MCF 10A (cell line): ENCODE results near the gene RRAGD. TPM values are rescaled to one million over a fixed set of nuclear protein-coding genes. Genes with fewer than 3 reads are reported as not detected.

Experiments
- BruUV-seq: library from RNA; stranded (reverse); fragments of 400-500 nt; replicated peaks from 2 replicates; lab custom pipeline; 2021; lab: Mats Ljungman, UMichigan
- CTCF ChIA-PET: fragments of 300-600 bp; sonication (Branson Sonifier 250); formaldehyde crosslinking; extraction: SDS; loops from one replicate; lab custom pipeline; 2021; ENCODE audit warnings: antibody characterized with exemption, inconsistent platforms; lab: Yijun Ruan, JAX
- POLR2A ChIA-PET: fragments of 300-600, 350-650 bp; sonication (Branson Sonifier 250); formaldehyde crosslinking; extraction: SDS; loops from one replicate; lab custom pipeline; 2020; ENCODE audit warnings: antibody characterized with exemption, inconsistent platforms; lab: Yijun Ruan, JAX
- DNase-seq: peaks from one replicate; pipeline ENCODE4 v3.0.0-alpha.2; 2018; ENCODE audit not compliant: unreplicated experiment
- H3K27ac Mint-ChIP-seq: one replicate; pipeline ENCODE4 v1.8.0; 2022; ENCODE audit warnings: mild to moderate bottlenecking, low read depth, mixed read lengths; ENCODE audit not compliant: unreplicated experiment
- H3K27me3 Mint-ChIP-seq: one replicate; pipeline ENCODE4 v1.8.0; 2022; ENCODE audit warnings: mixed read lengths; ENCODE audit not compliant: insufficient read depth, unreplicated experiment
- H3K36me3 Mint-ChIP-seq: one replicate; pipeline ENCODE4 v1.8.0; 2022; ENCODE audit warnings: mild to moderate bottlenecking, moderate library complexity, mixed read lengths; ENCODE audit not compliant: insufficient read depth, unreplicated experiment
- H3K4me1 Mint-ChIP-seq: one replicate; pipeline ENCODE4 v1.8.0; 2022; ENCODE audit warnings: mixed read lengths; ENCODE audit not compliant: insufficient read depth, unreplicated experiment
- H3K4me3 Mint-ChIP-seq: one replicate; pipeline ENCODE4 v1.8.0; 2022; ENCODE audit warnings: mild to moderate bottlenecking, moderate library complexity, mixed read lengths; ENCODE audit not compliant: unreplicated experiment
- H3K9me3 Mint-ChIP-seq: one replicate; pipeline ENCODE4 v1.8.0; 2022; ENCODE audit warnings: mixed read lengths; ENCODE audit not compliant: unreplicated experiment
- intact Hi-C: fragments of 100-400 bp; cut with micrococcal nuclease; formaldehyde crosslinking; loops from 2 replicates; pipeline ENCODE4 v1.14.1; 2022
- total RNA-seq: library from RNA; stranded (reverse); gene quantifications from 2 replicates; pipeline ENCODE4 v1.2.3, GENCODE V29; 2022
- TF ChIP-seq, protein P1 (sequence below): fragments of 200-600 bp; IDR thresholded peaks from one replicate; pipeline ENCODE4 v1.8.0; 2022; ENCODE audit warnings: antibody characterized with exemption, mild to moderate bottlenecking; ENCODE audit not compliant: unreplicated experiment

RRAGD gene
- total RNA-seq, 1 experiment from 2014 or later: 0.33 TPM

DNA sequence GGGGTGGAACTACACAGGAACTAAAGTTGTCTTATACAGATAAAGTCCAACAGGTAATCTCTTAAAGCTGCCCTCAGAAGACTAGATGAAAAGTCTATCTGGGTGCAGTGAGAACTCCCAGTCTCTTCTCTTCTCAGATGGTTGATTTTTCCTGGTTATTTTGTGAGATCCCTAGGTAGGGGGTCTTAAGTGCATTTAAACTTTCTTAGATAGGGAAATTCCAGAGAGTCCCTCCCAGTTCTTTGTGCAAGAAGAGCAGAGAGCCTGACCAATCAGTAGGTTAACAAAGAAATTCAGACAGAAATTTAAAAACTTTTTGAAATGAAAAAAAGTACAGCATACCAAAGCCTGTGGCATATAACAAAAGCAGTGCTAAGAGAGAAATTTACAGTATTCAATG is 95.0 kb downstream of the RRAGD start:
- TF ChIP-seq, protein P1, sequence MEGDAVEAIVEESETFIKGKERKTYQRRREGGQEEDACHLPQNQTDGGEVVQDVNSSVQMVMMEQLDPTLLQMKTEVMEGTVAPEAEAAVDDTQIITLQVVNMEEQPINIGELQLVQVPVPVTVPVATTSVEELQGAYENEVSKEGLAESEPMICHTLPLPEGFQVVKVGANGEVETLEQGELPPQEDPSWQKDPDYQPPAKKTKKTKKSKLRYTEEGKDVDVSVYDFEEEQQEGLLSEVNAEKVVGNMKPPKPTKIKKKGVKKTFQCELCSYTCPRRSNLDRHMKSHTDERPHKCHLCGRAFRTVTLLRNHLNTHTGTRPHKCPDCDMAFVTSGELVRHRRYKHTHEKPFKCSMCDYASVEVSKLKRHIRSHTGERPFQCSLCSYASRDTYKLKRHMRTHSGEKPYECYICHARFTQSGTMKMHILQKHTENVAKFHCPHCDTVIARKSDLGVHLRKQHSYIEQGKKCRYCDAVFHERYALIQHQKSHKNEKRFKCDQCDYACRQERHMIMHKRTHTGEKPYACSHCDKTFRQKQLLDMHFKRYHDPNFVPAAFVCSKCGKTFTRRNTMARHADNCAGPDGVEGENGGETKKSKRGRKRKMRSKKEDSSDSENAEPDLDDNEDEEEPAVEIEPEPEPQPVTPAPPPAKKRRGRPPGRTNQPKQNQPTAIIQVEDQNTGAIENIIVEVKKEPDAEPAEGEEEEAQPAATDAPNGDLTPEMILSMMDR: no peak
- Mint-ChIP-seq H3K36me3 (no peaks in the 10 kb centered on the region), H3K4me1 (peaks cover 5% of the 10 kb centered on the region), H3K9me3 (no peaks in the 10 kb centered on the region), H3K4me3 (no peak overlapping the region), H3K27ac (no peak overlapping the region), H3K27me3 (no peaks in the 10 kb centered on the region)
- ChIA-PET CTCF (no interaction called here), POLR2A (no interaction called here)
- BruUV-seq: no TSS peak
- intact Hi-C loops: no loop called here
- no peak for DNase-seq

DNA sequence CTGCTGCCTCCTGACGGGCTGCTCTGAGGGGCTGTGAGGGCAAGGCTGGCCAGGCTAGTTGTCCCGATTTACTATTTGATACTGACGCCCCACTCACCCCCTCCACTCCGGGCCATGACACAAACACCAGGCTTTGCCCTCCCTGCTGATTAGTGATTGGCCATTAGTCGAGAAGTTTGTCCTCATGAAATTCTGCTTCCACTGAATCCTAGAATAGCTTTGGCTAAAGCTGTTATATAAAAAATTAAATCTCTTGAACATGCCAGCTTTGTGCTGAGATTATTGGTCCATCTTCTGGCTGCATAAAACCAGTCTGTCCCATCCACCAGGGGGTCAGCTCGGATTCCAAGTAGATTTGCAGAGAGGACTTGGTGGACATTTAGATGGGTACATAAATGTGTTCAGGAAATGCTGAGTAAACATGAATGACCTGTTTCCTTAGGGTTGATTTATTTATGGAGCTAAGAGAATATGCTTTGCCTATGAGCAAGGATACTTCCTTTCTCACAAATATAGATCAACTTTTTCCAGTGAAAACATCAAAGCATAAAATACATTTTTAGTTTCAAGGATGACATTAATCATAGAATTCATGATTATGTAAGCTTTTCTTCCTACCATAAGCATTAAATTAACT is 96.7 kb downstream of the RRAGD start, which contains the start of gene GABRR2:
Gene GABRR2, minus strand, starts transcription at position 51 of the 637 bp plus-strand sequence. CDS start 134 bp downstream, outside the sequence.
- no TSS peak for BruUV-seq
- Mint-ChIP-seq H3K36me3 (peaks cover 5% of the 10 kb centered on the region), H3K4me1 (peaks cover 11% of the 10 kb centered on the region), H3K27me3 (peaks cover 8% of the 10 kb centered on the region), H3K4me3 (no peak within 1 kb of the TSS), H3K27ac (no peak within 1 kb of the TSS), H3K9me3 (no peaks in the 10 kb centered on the region)
- TF ChIP-seq, protein P1: no peak
- no peak for DNase-seq
- ChIA-PET POLR2A (no interaction called here), CTCF (no interaction called here)
- intact Hi-C loops: no loop called here

- POLR2A ChIA-PET: no interaction called here
- no TSS peak for BruUV-seq
- CTCF ChIA-PET: no interaction called here
- no peak overlapping the region for H3K4me3 Mint-ChIP-seq
- peaks cover 5% of the 10 kb centered on the region for H3K36me3 Mint-ChIP-seq
- H3K27ac Mint-ChIP-seq: no peak overlapping the region
- TF ChIP-seq, protein P1: no peak
- H3K27me3 Mint-ChIP-seq: peaks cover 15% of the 10 kb centered on the region
- intact Hi-C loops: no loop called here
- no peaks in the 10 kb centered on the region for H3K9me3 Mint-ChIP-seq
- peaks cover 11% of the 10 kb centered on the region for H3K4me1 Mint-ChIP-seq
- no peak for DNase-seq
Measured at GRCh38 chr6:89314692-89315091, 97.4 kb downstream of the RRAGD start.

Other genes starting within 250 kb of the RRAGD start
- not detected in 2 replicates for gene GABRR1, start 194.9 kb downstream of the RRAGD start, total RNA-seq
- gene GABRR2, start 97.0 kb downstream of the RRAGD start, total RNA-seq: not detected in 2 replicates
- 39.0 and 40.0 TPM in 2 replicates for gene UBE2J1, start 59.6 kb downstream of the RRAGD start, total RNA-seq
- gene ANKRD6, start 20.9 kb upstream of the RRAGD start, total RNA-seq: 1.0 and 2.1 TPM in 2 replicates
- gene LYRM2, start 226.5 kb upstream of the RRAGD start, total RNA-seq: 41.1 and 43.8 TPM in 2 replicates